H1 (cell line): ENCODE results near the gene HLA-F. TPM values are rescaled to one million over a fixed set of nuclear protein-coding genes. Genes with fewer than 3 reads are reported as not detected.

Experiments
- BACH1 ChIP-seq: IDR thresholded peaks from 2 replicates; pipeline ENCODE4 v1.6.1; 2012; ENCODE audit warnings: low read length, improper control_type of control experiment
- CTCF ChIP-seq, 3 experiments: IDR thresholded peaks; 1 replicate in 2 of 3; 2 replicates in 1 of 3; pipeline versions ENCODE4 v1.5.1 to v1.6.1; 2011; ENCODE audit warnings: low read length in 3 of 3, mild to moderate bottlenecking in 3 of 3, inconsistent platforms in 2 of 3, low read depth in 1 of 3, moderate library complexity in 1 of 3; ENCODE audit not compliant: insufficient read depth in 1 of 3; ENCODE audit errors: control extremely low read depth in 1 of 3
- FOSL1 ChIP-seq: IDR thresholded peaks from 2 replicates; pipeline ENCODE4 v1.6.1; 2011; ENCODE audit warnings: mild to moderate bottlenecking, low read depth, low read length, moderate library complexity; ENCODE audit not compliant: insufficient read depth
- PHF8 ChIP-seq: fragments of 200-600 bp; sonication (generic); conservative IDR thresholded peaks from 2 replicates; pipeline ENCODE4 v1.7.1; 2012; ENCODE audit warnings: low read depth, mild to moderate bottlenecking, inconsistent platforms, low read length, moderate library complexity
- polyA plus RNA-seq, 7 experiments: library from polyadenylated mRNA; depleted of rRNA in 3 of 7; stranded (reverse) in 5 of 7; unstranded in 2 of 7; fragments of >200 nt in 5 of 7; fragments of 200-250 nt in 2 of 7; gene quantifications; 1 replicate in 5 of 7; 2 replicates in 1 of 7; 4 replicates in 1 of 7; pipeline versions ENCODE4 v1.2.1 to v1.2.3, GENCODE V29; 2011 to 2013; ENCODE audit warnings: missing spikeins in 2 of 7, mixed read lengths in 2 of 7
- total RNA-seq: library from RNA; stranded (reverse); fragmentation: NEBNext Ultra II Directional; extraction: Animal tissue kit (Norgen Biotek cat#: 25700); gene quantifications from 2 replicates; pipeline ENCODE4 v1.2.1, GENCODE V29; 2021

HLA-F gene
- total and polyA plus RNA-seq, 2 of the 8 experiments (the other 6 are each of a cell fraction or from before 2014, with no cell fraction given), result 9.6 to 11.7 TPM

- TF ChIP-seq CTCF (IDR thresholded peaks at IDR 0.05; ENCODE audit: control extremely low read depth in 1 of 3, insufficient read depth in 1 of 3, low read depth in 1 of 3, low read length in 3 of 3), result peak in 2 of 3 experiments; percentile 65 to 72; a peak in 3 of 4 replicates
- no peak for TF ChIP-seq PHF8
- no peak for TF ChIP-seq FOSL1
- TF ChIP-seq BACH1, result no peak
- TF ChIP-seq, all 59 proteins: peak for 3
These were observed 17.6 kb upstream of the HLA-F start (continued) for GRCh38 chr6:29705389-29706231.
